Stomach (tissue), 9 donors: ENCODE results near the gene EVI2A. TPM values are rescaled to one million over a fixed set of nuclear protein-coding genes. Genes with fewer than 3 reads are reported as not detected.
"Not testable (repeated sequence)": the region's sequence is repeated elsewhere in the genome, so short reads cannot be mapped to it uniquely, and the experiment has no call there.

Source experiments
- DNase-seq, 2 donors: peaks; one replicate each; pipeline versions ENCODE4 v3.0.0 to v3.0.0-alpha.2; 2013 to 2019
- H3K27ac ChIP-seq, 5 donors: fragments of 200-600 bp in 4 of 5; sonication (generic) in 4 of 5; one replicate each; pipeline ENCODE4 v1.5.1; 2013 to 2019; ENCODE audit warnings: mild to moderate bottlenecking in 1 of 5, moderate library complexity in 1 of 5
- H3K27me3 ChIP-seq, 3 donors: fragments of 200-600 bp; sonication (generic); one replicate each; pipeline ENCODE4 v1.5.1; 2017 to 2019; ENCODE audit warnings: mixed run types in 1 of 3
- H3K36me3 ChIP-seq, 4 donors: fragments of 200-600 bp; sonication (generic); 1 replicate in 3 of 4; 2 replicates in 1 of 4; pipeline ENCODE4 v1.5.1; 2016 to 2019
- H3K4me1 ChIP-seq, 4 donors: fragments of 200-600 bp; sonication (generic); one replicate each; pipeline ENCODE4 v1.5.1; 2016 to 2019
- H3K4me3 ChIP-seq, 4 donors: fragments of 200-600 bp; sonication (generic) in 3 of 4; one replicate each; pipeline ENCODE4 v1.5.1; 2016 to 2019; ENCODE audit warnings: mild to moderate bottlenecking in 1 of 4
- H3K9me3 ChIP-seq, 4 donors: fragments of 200-600 bp; sonication (generic); one replicate each; pipeline ENCODE4 v1.5.1; 2016 to 2019
- EP300 ChIP-seq: sonication (generic); formaldehyde crosslinking; IDR thresholded peaks from one replicate; pipeline ENCODE4 v1.6.1; 2017; ENCODE audit warnings: antibody characterized with exemption
- POLR2A ChIP-seq, 4 donors: fragments of 450-650 bp; IDR thresholded peaks; one replicate each; pipeline ENCODE4 v1.6.1; 2016; ENCODE audit warnings: antibody characterized with exemption in 4 of 4, control low read depth in 2 of 4, mild to moderate bottlenecking in 1 of 4, moderate library complexity in 1 of 4
- POLR2AphosphoS5 ChIP-seq, 3 donors: sonication (generic); formaldehyde crosslinking; IDR thresholded peaks; one replicate each; pipeline ENCODE4 v1.6.1; 2016; ENCODE audit warnings: antibody characterized with exemption in 3 of 3
- WGBS, 5 donors: extraction: QIAGEN DNeasy Blood & Tissue Kit in 3 of 5; methylation state at CpG; one replicate each; pipeline versions ENCODE4 v1.1.5 to v1.1.7; 2013 to 2018; 5-methylcytosine and 5-hydroxymethylcytosine counted together
- intact Hi-C: fragments of 100-400 bp; cut with DNase I; formaldehyde crosslinking; loops from one replicate; pipeline ENCODE4 v1.15.1; 2023; ENCODE audit warnings: low total_unique reads
- polyA plus RNA-seq, 3 donors: library from polyadenylated mRNA; stranded (reverse); fragments of 200-250 nt; gene quantifications; one replicate each; pipeline ENCODE4 v1.2.3, GENCODE V29; 2013
- total RNA-seq, 5 donors: library from RNA; depleted of rRNA; stranded (reverse); fragments of >200 nt; gene quantifications; one replicate each; pipeline versions ENCODE4 v1.1.0 to v1.2.3, GENCODE V29; 2014 to 2016
- TF ChIP-seq, protein P1 (sequence below), 7 experiments: fragments of 450-650 bp in 4 of 7; fragments of 200-600 bp in 3 of 7; sonication (generic) in 3 of 7; IDR thresholded peaks; one replicate each; pipeline ENCODE4 v1.5.1; 2016 to 2019; ENCODE audit warnings: antibody characterized with exemption in 7 of 7, control low read depth in 2 of 7, mild to moderate bottlenecking in 1 of 7
- donor health status: healthy with polysubstance abuse.
- donor health status: Bipolar disorder and iron deficiency.
- donor health status: healthy.

EVI2A gene
- total and polyA plus RNA-seq, 8 donors, result 4.4 to 14.5 (median 5.4) TPM; not detected in 3

DNA sequence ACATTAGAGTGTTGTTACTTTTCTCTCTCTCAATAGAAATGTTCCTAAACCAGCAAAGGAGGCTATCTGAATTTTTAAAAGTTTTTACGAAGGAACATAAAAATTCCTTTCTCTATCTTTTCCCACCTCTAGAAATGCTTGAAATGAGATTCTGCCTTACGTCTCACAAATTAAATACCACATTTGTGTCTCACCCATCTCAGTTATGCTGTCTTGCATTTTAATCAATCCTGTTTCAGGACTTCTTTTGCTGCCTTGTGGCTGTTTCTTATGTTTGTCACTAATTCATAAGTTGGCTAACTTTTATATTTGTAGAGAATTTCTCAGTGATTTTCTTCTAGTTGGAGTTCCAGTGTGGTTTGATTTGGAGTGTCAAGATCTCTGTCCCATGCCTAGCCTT lies 27.8 kb downstream of the EVI2A start:
- Histone ChIP-seq H3K36me3 (peaks cover 0 to 11% (median 1%) of the 10 kb centered on the region in 4 donors), H3K4me3 (no peak overlapping the region), H3K4me1 (no peaks in the 10 kb centered on the region), H3K9me3 (no peaks in the 10 kb centered on the region), H3K27me3 (no peaks in the 10 kb centered on the region), H3K27ac (no peak overlapping the region)
- intact Hi-C loops, result no loop called here
- TF ChIP-seq POLR2A (IDR thresholded peaks at IDR 0.05) (no peak), POLR2AphosphoS5 (IDR thresholded peaks at IDR 0.05) (no peak), EP300 (no peak)
- TF ChIP-seq, protein P1, sequence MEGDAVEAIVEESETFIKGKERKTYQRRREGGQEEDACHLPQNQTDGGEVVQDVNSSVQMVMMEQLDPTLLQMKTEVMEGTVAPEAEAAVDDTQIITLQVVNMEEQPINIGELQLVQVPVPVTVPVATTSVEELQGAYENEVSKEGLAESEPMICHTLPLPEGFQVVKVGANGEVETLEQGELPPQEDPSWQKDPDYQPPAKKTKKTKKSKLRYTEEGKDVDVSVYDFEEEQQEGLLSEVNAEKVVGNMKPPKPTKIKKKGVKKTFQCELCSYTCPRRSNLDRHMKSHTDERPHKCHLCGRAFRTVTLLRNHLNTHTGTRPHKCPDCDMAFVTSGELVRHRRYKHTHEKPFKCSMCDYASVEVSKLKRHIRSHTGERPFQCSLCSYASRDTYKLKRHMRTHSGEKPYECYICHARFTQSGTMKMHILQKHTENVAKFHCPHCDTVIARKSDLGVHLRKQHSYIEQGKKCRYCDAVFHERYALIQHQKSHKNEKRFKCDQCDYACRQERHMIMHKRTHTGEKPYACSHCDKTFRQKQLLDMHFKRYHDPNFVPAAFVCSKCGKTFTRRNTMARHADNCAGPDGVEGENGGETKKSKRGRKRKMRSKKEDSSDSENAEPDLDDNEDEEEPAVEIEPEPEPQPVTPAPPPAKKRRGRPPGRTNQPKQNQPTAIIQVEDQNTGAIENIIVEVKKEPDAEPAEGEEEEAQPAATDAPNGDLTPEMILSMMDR (IDR thresholded peaks at IDR 0.05), result no peak
- WGBS, 5 donors, result 91 to 100% (median 92%) methylated on average over 2 of the region's 2 CpGs
- no peak for DNase-seq

DNA sequence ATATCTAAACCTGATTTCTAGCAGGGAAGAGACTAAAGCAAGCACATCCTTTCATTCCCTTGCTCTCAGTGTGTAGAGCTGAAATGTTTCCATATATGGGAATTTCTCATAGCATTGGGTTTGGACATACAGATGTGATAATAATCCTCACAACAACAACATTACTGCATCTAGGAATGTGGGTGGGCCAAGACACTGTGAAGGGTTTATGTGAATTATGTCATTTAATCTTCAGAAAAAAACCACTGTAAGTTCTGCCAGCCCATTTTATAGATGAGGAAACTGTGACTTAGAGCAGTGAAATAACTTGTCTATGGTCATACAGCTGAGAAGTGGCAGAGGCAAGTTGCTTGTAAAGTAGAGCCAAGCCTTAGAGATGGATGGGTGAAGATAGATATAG lies 29.6 kb downstream of the EVI2A start:
- H3K9me3 ChIP-seq, result no peaks in the 10 kb centered on the region
- peaks cover 0 to 14% (median 6%) of the 10 kb centered on the region in 4 donors for H3K36me3 ChIP-seq
- H3K27ac ChIP-seq, result no peak overlapping the region
- no peaks in the 10 kb centered on the region for H3K27me3 ChIP-seq
- intact Hi-C loops, result no loop called here
- H3K4me1 ChIP-seq, result no peaks in the 10 kb centered on the region
- no peak overlapping the region for H3K4me3 ChIP-seq
- TF ChIP-seq EP300 (no peak), POLR2A (IDR thresholded peaks at IDR 0.05) (no peak), POLR2AphosphoS5 (IDR thresholded peaks at IDR 0.05) (no peak)
- TF ChIP-seq, protein P1 (IDR thresholded peaks at IDR 0.05), result no peak
- no peak for DNase-seq

DNA sequence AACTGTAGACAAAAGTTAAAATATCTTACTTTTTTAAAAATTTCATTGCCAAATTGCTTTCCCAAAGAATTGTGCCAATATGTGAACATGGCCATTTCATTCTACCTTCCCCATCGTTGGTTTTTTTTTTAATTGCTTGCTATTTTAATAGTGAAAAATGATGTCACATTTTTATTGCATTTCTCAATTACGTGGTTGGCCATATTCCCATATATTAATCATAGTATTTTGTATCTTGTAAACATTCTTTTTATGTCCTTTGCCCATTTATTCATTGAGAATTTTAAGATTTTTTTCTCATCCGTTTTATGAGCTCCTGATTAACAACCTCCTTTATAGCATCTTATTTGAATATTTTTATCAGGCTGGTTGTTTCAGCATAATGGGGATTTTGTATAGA lies 31.6 kb downstream of the EVI2A start:
- no peak for TF ChIP-seq POLR2AphosphoS5 (IDR thresholded peaks at IDR 0.05)
- TF ChIP-seq EP300, result no peak
- no peak for TF ChIP-seq POLR2A (IDR thresholded peaks at IDR 0.05)
- TF ChIP-seq, protein P1 (IDR thresholded peaks at IDR 0.05), result no peak
- no peak overlapping the region for H3K27ac ChIP-seq
- H3K36me3 ChIP-seq, result peaks cover 0 to 14% (median 7%) of the 10 kb centered on the region in 4 donors
- no peak overlapping the region for H3K4me3 ChIP-seq
- intact Hi-C loops, result no loop called here
- 77 to 86% (median 81%) methylated on average over 3 of the region's 3 CpGs for WGBS, 5 donors
- no peaks in the 10 kb centered on the region for H3K9me3 ChIP-seq
- no peak for DNase-seq
- H3K4me1 ChIP-seq, result no peaks in the 10 kb centered on the region
- no peaks in the 10 kb centered on the region for H3K27me3 ChIP-seq

DNA sequence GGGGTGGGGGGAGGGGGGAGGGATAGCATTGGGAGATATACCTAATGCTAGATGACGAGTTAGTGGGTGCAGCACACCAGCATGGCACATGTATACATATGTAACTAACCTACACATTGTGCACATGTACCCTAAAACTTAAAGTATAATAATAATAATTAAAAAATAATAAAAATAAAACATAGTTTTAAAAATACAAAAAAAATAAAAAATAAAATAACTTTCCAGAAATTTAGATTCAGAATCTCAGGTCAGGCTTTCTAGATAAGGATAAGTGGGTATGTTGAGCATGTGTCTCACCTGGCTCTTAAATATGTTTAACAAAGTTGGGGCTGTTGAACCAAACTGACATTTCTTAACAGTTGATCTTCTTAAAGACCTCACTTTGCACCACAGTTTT lies 33.5 kb downstream of the EVI2A start:
- H3K27ac ChIP-seq, H3K4me1 ChIP-seq, DNase-seq, H3K4me3 ChIP-seq, H3K27me3 ChIP-seq, intact Hi-C loops, H3K9me3 ChIP-seq: not testable (repeated sequence)
- peaks cover 0 to 15% (median 7%) of the 10 kb centered on the region in 4 donors for H3K36me3 ChIP-seq
- WGBS, 5 donors, result 44 to 100% (median 96%) methylated on average over 1 of the region's 1 CpG

DNA sequence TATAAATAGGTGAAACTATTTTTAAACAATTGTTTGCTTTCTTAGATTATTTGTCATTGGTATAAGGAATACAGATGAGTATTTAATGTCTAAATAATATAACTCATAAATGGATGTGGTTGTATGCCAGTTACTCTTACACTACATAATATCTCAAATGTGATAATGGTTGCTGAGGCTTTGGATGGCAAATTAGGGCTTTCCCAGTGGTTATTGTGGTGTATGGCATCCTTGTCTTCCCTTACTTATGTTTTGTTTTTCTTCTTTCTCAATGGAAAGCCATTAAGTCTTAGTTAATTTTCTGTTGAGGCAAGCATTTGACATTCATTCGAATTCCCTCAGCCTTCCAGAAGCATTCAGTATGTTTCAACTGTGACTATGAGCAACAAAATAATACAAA lies 34.8 kb downstream of the EVI2A start:
- DNase-seq, result no peak
- Histone ChIP-seq H3K4me3 (no peak overlapping the region), H3K4me1 (no peaks in the 10 kb centered on the region), H3K36me3 (peaks cover 0 to 15% (median 7%) of the 10 kb centered on the region in 4 donors), H3K27me3 (no peaks in the 10 kb centered on the region), H3K9me3 (no peaks in the 10 kb centered on the region), H3K27ac (no peak overlapping the region)
- intact Hi-C loops, result no loop called here
- 88 to 100% (median 94%) methylated on average over 1 of the region's 1 CpG for WGBS, 5 donors
- no peak for TF ChIP-seq EP300
- no peak for TF ChIP-seq POLR2A (IDR thresholded peaks at IDR 0.05)
- TF ChIP-seq POLR2AphosphoS5 (IDR thresholded peaks at IDR 0.05), result no peak
